ENCODE measurements around the gene PKD2L2. TPM values are rescaled to one million over a fixed set of nuclear protein-coding genes. Genes with fewer than 3 reads are reported as not detected.

The PKD2L2 gene
- polyA plus RNA-seq, 1 donor (not counting 4 experiments of a cell fraction or from before 2014, with no cell fraction given) = not detected

GRCh38 chr5:137935190-137935589 lies 45.9 kb downstream of the PKD2L2 start:
- Histone ChIP-seq H2AFZ (ENCODE audit: control insufficient read depth, low read length) (no peak overlapping the region), H3K9me1 (ENCODE audit: control insufficient read depth, extremely low read depth, insufficient read depth, low read length) (no peaks in the 10 kb centered on the region), H3K79me2 (ENCODE audit: control insufficient read depth, insufficient read depth, low read length) (no peaks in the 10 kb centered on the region), H3K4me3 (ENCODE audit: control insufficient read depth in 2 of 3, extremely low read depth in 1 of 3, insufficient read depth in 2 of 3, low read depth in 1 of 3, low read length in 3 of 3) (no peak overlapping the region), H3K4me1 (ENCODE audit: control insufficient read depth, extremely low read depth, insufficient read depth, low read length) (no peaks in the 10 kb centered on the region), H3K27me3 (ENCODE audit: control insufficient read depth, extremely low read depth, insufficient read depth, low read length) (no peaks in the 10 kb centered on the region), H3K36me3 (ENCODE audit: control insufficient read depth in 2 of 2, extremely low read depth in 1 of 2, insufficient read depth in 2 of 2, low read length in 2 of 2) (peaks cover 5 to 9% of the 10 kb centered on the region in 2 experiments), H3K9me3 (ENCODE audit: control insufficient read depth, low read depth, low read length) (no peaks in the 10 kb centered on the region), H4K20me1 (ENCODE audit: control insufficient read depth, extremely low read depth, insufficient read depth, low read length) (no peaks in the 10 kb centered on the region), H3K9ac (ENCODE audit: control insufficient read depth, extremely low read depth, insufficient read depth, low read length) (no peak overlapping the region), H3K27ac (ENCODE audit: control insufficient read depth, insufficient read depth, low read length) (no peak overlapping the region), H3K4me2 (ENCODE audit: control insufficient read depth, extremely low read depth, insufficient read depth, low read depth, low read length) (no peak overlapping the region)
- dilution Hi-C loops (cut with MboI; ENCODE audit: extremely low pct_ligation_motif_present, low sequenced_read_pairs) = no loop called here
- FAIRE-seq = no peak
- no peak for DNase-seq (ENCODE audit: low read depth, low spot score)
- TF ChIP-seq, protein P1, sequence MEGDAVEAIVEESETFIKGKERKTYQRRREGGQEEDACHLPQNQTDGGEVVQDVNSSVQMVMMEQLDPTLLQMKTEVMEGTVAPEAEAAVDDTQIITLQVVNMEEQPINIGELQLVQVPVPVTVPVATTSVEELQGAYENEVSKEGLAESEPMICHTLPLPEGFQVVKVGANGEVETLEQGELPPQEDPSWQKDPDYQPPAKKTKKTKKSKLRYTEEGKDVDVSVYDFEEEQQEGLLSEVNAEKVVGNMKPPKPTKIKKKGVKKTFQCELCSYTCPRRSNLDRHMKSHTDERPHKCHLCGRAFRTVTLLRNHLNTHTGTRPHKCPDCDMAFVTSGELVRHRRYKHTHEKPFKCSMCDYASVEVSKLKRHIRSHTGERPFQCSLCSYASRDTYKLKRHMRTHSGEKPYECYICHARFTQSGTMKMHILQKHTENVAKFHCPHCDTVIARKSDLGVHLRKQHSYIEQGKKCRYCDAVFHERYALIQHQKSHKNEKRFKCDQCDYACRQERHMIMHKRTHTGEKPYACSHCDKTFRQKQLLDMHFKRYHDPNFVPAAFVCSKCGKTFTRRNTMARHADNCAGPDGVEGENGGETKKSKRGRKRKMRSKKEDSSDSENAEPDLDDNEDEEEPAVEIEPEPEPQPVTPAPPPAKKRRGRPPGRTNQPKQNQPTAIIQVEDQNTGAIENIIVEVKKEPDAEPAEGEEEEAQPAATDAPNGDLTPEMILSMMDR (optimal IDR thresholded peaks at IDR 0.05 in 1 of 3, IDR thresholded peaks at IDR 0.05 in 1 of 3, conservative IDR thresholded peaks at IDR 0.05 in 1 of 3; ENCODE audit: extremely low read depth in 1 of 3, insufficient read depth in 2 of 3, low read length in 3 of 3) = no peak
- TF ChIP-seq EZH2 (IDR thresholded peaks at IDR 0.05; ENCODE audit: low read length) = no peak

DNA sequence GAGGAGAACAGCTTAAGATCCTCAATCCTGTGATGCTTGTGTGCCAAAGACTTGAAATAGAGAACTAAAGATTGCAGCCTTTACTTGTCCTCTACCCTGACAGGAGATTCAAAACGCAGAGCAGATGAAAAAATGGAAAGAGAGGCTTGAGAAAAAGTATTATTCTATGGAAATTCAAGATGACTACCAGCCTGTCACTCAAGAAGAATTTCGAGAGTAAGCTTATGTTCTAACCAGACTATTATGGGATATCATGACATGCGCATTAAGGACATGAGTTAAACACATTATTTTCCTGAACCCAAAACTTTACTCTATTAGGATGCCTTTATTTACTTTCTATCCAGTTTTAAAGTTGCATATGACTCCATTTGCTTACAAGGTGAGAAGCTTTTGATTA lies 46.4 kb downstream of the PKD2L2 start:
- H3K9me3 ChIP-seq (ENCODE audit: control insufficient read depth, low read depth, low read length) = no peaks in the 10 kb centered on the region
- H4K20me1 ChIP-seq (ENCODE audit: control insufficient read depth, extremely low read depth, insufficient read depth, low read length) = no peaks in the 10 kb centered on the region
- FAIRE-seq = no peak
- no peak overlapping the region for H3K9ac ChIP-seq (ENCODE audit: control insufficient read depth, extremely low read depth, insufficient read depth, low read length)
- TF ChIP-seq EZH2 (IDR thresholded peaks at IDR 0.05; ENCODE audit: low read length) = no peak
- TF ChIP-seq, protein P1 (optimal IDR thresholded peaks at IDR 0.05 in 1 of 3, IDR thresholded peaks at IDR 0.05 in 1 of 3, conservative IDR thresholded peaks at IDR 0.05 in 1 of 3; ENCODE audit: extremely low read depth in 1 of 3, insufficient read depth in 2 of 3, low read length in 3 of 3) = no peak
- no peaks in the 10 kb centered on the region for H3K79me2 ChIP-seq (ENCODE audit: control insufficient read depth, insufficient read depth, low read length)
- H3K4me3 ChIP-seq (ENCODE audit: control insufficient read depth in 2 of 3, extremely low read depth in 1 of 3, insufficient read depth in 2 of 3, low read depth in 1 of 3, low read length in 3 of 3) = no peak overlapping the region
- DNase-seq (ENCODE audit: low read depth, low spot score) = no peak
- H3K9me1 ChIP-seq (ENCODE audit: control insufficient read depth, extremely low read depth, insufficient read depth, low read length) = no peaks in the 10 kb centered on the region
- dilution Hi-C loops (cut with MboI; ENCODE audit: extremely low pct_ligation_motif_present, low sequenced_read_pairs) = no loop called here
- H2AFZ ChIP-seq (ENCODE audit: control insufficient read depth, low read length) = no peak overlapping the region
- H3K27me3 ChIP-seq (ENCODE audit: control insufficient read depth, extremely low read depth, insufficient read depth, low read length) = no peaks in the 10 kb centered on the region
- H3K27ac ChIP-seq (ENCODE audit: control insufficient read depth, insufficient read depth, low read length) = no peak overlapping the region
- H3K4me2 ChIP-seq (ENCODE audit: control insufficient read depth, extremely low read depth, insufficient read depth, low read depth, low read length) = no peak overlapping the region
- H3K36me3 ChIP-seq (ENCODE audit: control insufficient read depth in 2 of 2, extremely low read depth in 1 of 2, insufficient read depth in 2 of 2, low read length in 2 of 2) = peaks cover 5 to 9% of the 10 kb centered on the region in 2 experiments
- no peaks in the 10 kb centered on the region for H3K4me1 ChIP-seq (ENCODE audit: control insufficient read depth, extremely low read depth, insufficient read depth, low read length)

Measured in keratinocyte (primary cell).